Memory B cell (primary cell): ENCODE measurements around the gene TACC3.

Experiments
- ATAC-seq: fragments of 150-1000 bp; cut with Tn5 transposase; 2 replicates; pipeline ENCODE4 v1.10.0; 2021; ENCODE audit warnings: low read depth, mild to moderate bottlenecking, moderate library complexity
- DNase-seq, 2 donors: peaks; one replicate each; pipeline ENCODE4 v3.0.0; 2022; ENCODE audit warnings: low spot score in 2 of 2
- H3K27ac Mint-ChIP-seq: one replicate; pipeline ENCODE4 v1.8.0; 2022; ENCODE audit warnings: mild to moderate bottlenecking, moderate library complexity, mixed read lengths
- H3K27me3 Mint-ChIP-seq: one replicate; pipeline ENCODE4 v1.8.0; 2022; ENCODE audit warnings: mixed read lengths
- H3K36me3 Mint-ChIP-seq: one replicate; pipeline ENCODE4 v1.8.0; 2022; ENCODE audit warnings: mild to moderate bottlenecking, mixed read lengths
- H3K4me1 Mint-ChIP-seq: one replicate; pipeline ENCODE4 v1.8.0; 2022; ENCODE audit warnings: mixed read lengths
- H3K4me3 Mint-ChIP-seq: one replicate; pipeline ENCODE4 v1.8.0; 2022; ENCODE audit warnings: mild to moderate bottlenecking, moderate library complexity, mixed read lengths
- H3K9me3 Mint-ChIP-seq: one replicate; pipeline ENCODE4 v1.8.0; 2022; ENCODE audit warnings: mixed read lengths

The TACC3 gene

GRCh38 chr4:1770791-1771231 is 49.5 kb downstream of the TACC3 start:
- ATAC-seq = no peak
- Mint-ChIP-seq H3K9me3 (no peaks in the 10 kb centered on the region), H3K4me1 (peaks cover 7% of the 10 kb centered on the region), H3K36me3 (no peaks in the 10 kb centered on the region), H3K27me3 (peaks cover 18% of the 10 kb centered on the region), H3K27ac (no peak overlapping the region), H3K4me3 (no peak overlapping the region)
- DNase-seq = no peak

- peaks cover 10% of the 10 kb centered on the region for H3K4me1 Mint-ChIP-seq
- no peaks in the 10 kb centered on the region for H3K9me3 Mint-ChIP-seq
- no peaks in the 10 kb centered on the region for H3K36me3 Mint-ChIP-seq
- H3K27ac Mint-ChIP-seq = no peak overlapping the region
- ATAC-seq (no peak), DNase-seq (no peak)
- peaks cover 18% of the 10 kb centered on the region for H3K27me3 Mint-ChIP-seq
- no peak overlapping the region for H3K4me3 Mint-ChIP-seq
Observed at GRCh38 chr4:1771555-1772305, 50.4 kb downstream of the TACC3 start.

- Mint-ChIP-seq H3K36me3 (no peaks in the 10 kb centered on the region), H3K27me3 (peaks cover 16% of the 10 kb centered on the region), H3K27ac (no peak overlapping the region), H3K4me1 (peaks cover 8% of the 10 kb centered on the region), H3K9me3 (no peaks in the 10 kb centered on the region), H3K4me3 (no peak overlapping the region)
- ATAC-seq (no peak), DNase-seq (no peak)
Observed at GRCh38 chr4:1772853-1773538, 51.7 kb downstream of the TACC3 start.

- H3K9me3 Mint-ChIP-seq = no peaks in the 10 kb centered on the region
- no peak overlapping the region for H3K27ac Mint-ChIP-seq
- no peak overlapping the region for H3K4me3 Mint-ChIP-seq
- peaks cover 5% of the 10 kb centered on the region for H3K4me1 Mint-ChIP-seq
- peaks cover 14% of the 10 kb centered on the region for H3K27me3 Mint-ChIP-seq
- no peak for DNase-seq
- no peak for ATAC-seq
- H3K36me3 Mint-ChIP-seq = no peaks in the 10 kb centered on the region
Observed at GRCh38 chr4:1773754-1774153, 52.4 kb downstream of the TACC3 start.

GRCh38 chr4:1775731-1776500 is 54.6 kb downstream of the TACC3 start:
- Mint-ChIP-seq H3K27ac (no peak overlapping the region), H3K4me1 (peaks cover 5% of the 10 kb centered on the region), H3K4me3 (no peak overlapping the region), H3K36me3 (no peaks in the 10 kb centered on the region), H3K9me3 (no peaks in the 10 kb centered on the region), H3K27me3 (peaks cover 14% of the 10 kb centered on the region)
- ATAC-seq = peak; percentile 87
- no peak for DNase-seq

- H3K9me3 Mint-ChIP-seq = no peaks in the 10 kb centered on the region
- DNase-seq (no peak), ATAC-seq (no peak)
- no peak overlapping the region for H3K27ac Mint-ChIP-seq
- H3K4me3 Mint-ChIP-seq = no peak overlapping the region
- H3K36me3 Mint-ChIP-seq = no peaks in the 10 kb centered on the region
- H3K4me1 Mint-ChIP-seq = peaks cover 5% of the 10 kb centered on the region
- peaks cover 14% of the 10 kb centered on the region for H3K27me3 Mint-ChIP-seq
Observed at GRCh38 chr4:1776521-1777161, 55.3 kb downstream of the TACC3 start.

GRCh38 chr4:1777822-1778641 is 56.7 kb downstream of the TACC3 start:
- Mint-ChIP-seq H3K27ac (no peak overlapping the region), H3K4me3 (no peak overlapping the region), H3K4me1 (peaks cover 5% of the 10 kb centered on the region), H3K9me3 (no peaks in the 10 kb centered on the region), H3K27me3 (peaks cover 12% of the 10 kb centered on the region), H3K36me3 (no peaks in the 10 kb centered on the region)
- no peak for DNase-seq
- no peak for ATAC-seq

GRCh38 chr4:1778642-1779392 is 57.5 kb downstream of the TACC3 start:
- Mint-ChIP-seq H3K27ac (no peak overlapping the region), H3K4me3 (no peak overlapping the region), H3K4me1 (peaks cover 5% of the 10 kb centered on the region), H3K9me3 (no peaks in the 10 kb centered on the region), H3K27me3 (peaks cover 11% of the 10 kb centered on the region), H3K36me3 (no peaks in the 10 kb centered on the region)
- DNase-seq (no peak), ATAC-seq (no peak)

- no peaks in the 10 kb centered on the region for H3K9me3 Mint-ChIP-seq
- no peak for ATAC-seq
- peaks cover 6% of the 10 kb centered on the region for H3K27me3 Mint-ChIP-seq
- no peaks in the 10 kb centered on the region for H3K36me3 Mint-ChIP-seq
- no peak overlapping the region for H3K4me3 Mint-ChIP-seq
- no peak overlapping the region for H3K27ac Mint-ChIP-seq
- peaks cover 5% of the 10 kb centered on the region for H3K4me1 Mint-ChIP-seq
- no peak for DNase-seq
Observed at GRCh38 chr4:1779588-1780382, 58.5 kb downstream of the TACC3 start.

- DNase-seq = no peak
- H3K9me3 Mint-ChIP-seq = no peaks in the 10 kb centered on the region
- ATAC-seq = no peak
- H3K4me3 Mint-ChIP-seq = no peak overlapping the region
- no peak overlapping the region for H3K27ac Mint-ChIP-seq
- H3K27me3 Mint-ChIP-seq = peaks cover 5% of the 10 kb centered on the region
- H3K36me3 Mint-ChIP-seq = no peaks in the 10 kb centered on the region
- H3K4me1 Mint-ChIP-seq = peaks cover 5% of the 10 kb centered on the region
Observed at GRCh38 chr4:1780435-1780834, 59.1 kb downstream of the TACC3 start.

- peaks cover 3% of the 10 kb centered on the region for H3K27me3 Mint-ChIP-seq
- no peaks in the 10 kb centered on the region for H3K4me1 Mint-ChIP-seq
- no peaks in the 10 kb centered on the region for H3K9me3 Mint-ChIP-seq
- ATAC-seq (no peak), DNase-seq (no peak)
- no peak overlapping the region for H3K4me3 Mint-ChIP-seq
- H3K36me3 Mint-ChIP-seq = no peaks in the 10 kb centered on the region
- no peak overlapping the region for H3K27ac Mint-ChIP-seq
Observed at GRCh38 chr4:1783015-1783414, 61.7 kb downstream of the TACC3 start.

GRCh38 chr4:1783970-1784369 is 62.6 kb downstream of the TACC3 start:
- ATAC-seq = no peak
- Mint-ChIP-seq H3K27ac (no peak overlapping the region), H3K4me3 (no peak overlapping the region), H3K27me3 (peaks cover 2% of the 10 kb centered on the region), H3K4me1 (no peaks in the 10 kb centered on the region), H3K9me3 (no peaks in the 10 kb centered on the region), H3K36me3 (no peaks in the 10 kb centered on the region)
- DNase-seq = no peak
